ENCODE data around the gene TMEM178B. TPM values are rescaled to one million over a fixed set of nuclear protein-coding genes. Genes with fewer than 3 reads are reported as not detected.

The TMEM178B gene
- total RNA-seq, 1 experiment from 2014 or later = 0.39 TPM

GRCh38 chr7:141272417-141272816, 198.6 kb downstream of the TMEM178B start:
- POLR2A ChIA-PET = no interaction called here
- TF ChIP-seq, protein P1, sequence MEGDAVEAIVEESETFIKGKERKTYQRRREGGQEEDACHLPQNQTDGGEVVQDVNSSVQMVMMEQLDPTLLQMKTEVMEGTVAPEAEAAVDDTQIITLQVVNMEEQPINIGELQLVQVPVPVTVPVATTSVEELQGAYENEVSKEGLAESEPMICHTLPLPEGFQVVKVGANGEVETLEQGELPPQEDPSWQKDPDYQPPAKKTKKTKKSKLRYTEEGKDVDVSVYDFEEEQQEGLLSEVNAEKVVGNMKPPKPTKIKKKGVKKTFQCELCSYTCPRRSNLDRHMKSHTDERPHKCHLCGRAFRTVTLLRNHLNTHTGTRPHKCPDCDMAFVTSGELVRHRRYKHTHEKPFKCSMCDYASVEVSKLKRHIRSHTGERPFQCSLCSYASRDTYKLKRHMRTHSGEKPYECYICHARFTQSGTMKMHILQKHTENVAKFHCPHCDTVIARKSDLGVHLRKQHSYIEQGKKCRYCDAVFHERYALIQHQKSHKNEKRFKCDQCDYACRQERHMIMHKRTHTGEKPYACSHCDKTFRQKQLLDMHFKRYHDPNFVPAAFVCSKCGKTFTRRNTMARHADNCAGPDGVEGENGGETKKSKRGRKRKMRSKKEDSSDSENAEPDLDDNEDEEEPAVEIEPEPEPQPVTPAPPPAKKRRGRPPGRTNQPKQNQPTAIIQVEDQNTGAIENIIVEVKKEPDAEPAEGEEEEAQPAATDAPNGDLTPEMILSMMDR (IDR thresholded peaks at IDR 0.05) = no peak
- TF ChIP-seq TCF7L2 (IDR thresholded peaks at IDR 0.05; ENCODE audit: low read depth, low read length) (no peak), POLR2AphosphoS5 (IDR thresholded peaks at IDR 0.05; ENCODE audit: low read depth, low read length) (no peak), SIN3A (IDR thresholded peaks at IDR 0.05; ENCODE audit: borderline replicate concordance, insufficient read depth, low read depth, low read length) (no peak)
- TF ChIP-seq, protein P2, sequence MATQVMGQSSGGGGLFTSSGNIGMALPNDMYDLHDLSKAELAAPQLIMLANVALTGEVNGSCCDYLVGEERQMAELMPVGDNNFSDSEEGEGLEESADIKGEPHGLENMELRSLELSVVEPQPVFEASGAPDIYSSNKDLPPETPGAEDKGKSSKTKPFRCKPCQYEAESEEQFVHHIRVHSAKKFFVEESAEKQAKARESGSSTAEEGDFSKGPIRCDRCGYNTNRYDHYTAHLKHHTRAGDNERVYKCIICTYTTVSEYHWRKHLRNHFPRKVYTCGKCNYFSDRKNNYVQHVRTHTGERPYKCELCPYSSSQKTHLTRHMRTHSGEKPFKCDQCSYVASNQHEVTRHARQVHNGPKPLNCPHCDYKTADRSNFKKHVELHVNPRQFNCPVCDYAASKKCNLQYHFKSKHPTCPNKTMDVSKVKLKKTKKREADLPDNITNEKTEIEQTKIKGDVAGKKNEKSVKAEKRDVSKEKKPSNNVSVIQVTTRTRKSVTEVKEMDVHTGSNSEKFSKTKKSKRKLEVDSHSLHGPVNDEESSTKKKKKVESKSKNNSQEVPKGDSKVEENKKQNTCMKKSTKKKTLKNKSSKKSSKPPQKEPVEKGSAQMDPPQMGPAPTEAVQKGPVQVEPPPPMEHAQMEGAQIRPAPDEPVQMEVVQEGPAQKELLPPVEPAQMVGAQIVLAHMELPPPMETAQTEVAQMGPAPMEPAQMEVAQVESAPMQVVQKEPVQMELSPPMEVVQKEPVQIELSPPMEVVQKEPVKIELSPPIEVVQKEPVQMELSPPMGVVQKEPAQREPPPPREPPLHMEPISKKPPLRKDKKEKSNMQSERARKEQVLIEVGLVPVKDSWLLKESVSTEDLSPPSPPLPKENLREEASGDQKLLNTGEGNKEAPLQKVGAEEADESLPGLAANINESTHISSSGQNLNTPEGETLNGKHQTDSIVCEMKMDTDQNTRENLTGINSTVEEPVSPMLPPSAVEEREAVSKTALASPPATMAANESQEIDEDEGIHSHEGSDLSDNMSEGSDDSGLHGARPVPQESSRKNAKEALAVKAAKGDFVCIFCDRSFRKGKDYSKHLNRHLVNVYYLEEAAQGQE (IDR thresholded peaks at IDR 0.05; ENCODE audit: insufficient read depth in 1 of 2, low read depth in 2 of 2, low read length in 1 of 2) = no peak

DNA sequence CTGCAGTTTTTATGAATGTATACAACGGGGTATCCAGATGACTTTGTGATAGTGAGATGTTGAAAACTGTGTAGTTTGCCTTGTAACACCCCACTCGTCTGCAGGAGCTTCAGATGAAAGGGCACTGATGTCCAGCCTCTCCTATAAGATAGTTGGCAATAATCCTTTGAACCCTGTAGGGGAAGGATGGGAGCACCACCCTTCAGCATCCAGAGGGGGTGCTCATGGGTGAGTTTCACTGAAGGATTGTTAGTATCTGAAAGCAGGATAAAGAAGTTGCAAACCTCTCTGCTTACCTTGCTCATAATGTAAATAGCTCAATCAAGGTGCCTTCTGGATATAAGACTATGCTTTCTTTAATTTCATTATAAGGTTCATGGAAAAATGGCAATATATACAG, 201.5 kb downstream of the TMEM178B start:
- in situ Hi-C loops (cut with HindIII; ENCODE audit: low pct_unique_long_range_greater_than_20kb, low sequenced_read_pairs) = no loop called here
- Histone ChIP-seq H3K9me3 (ENCODE audit: control insufficient read depth, insufficient read depth, low read depth, low read length) (no peaks in the 10 kb centered on the region), H3K4me3 (ENCODE audit: low read depth in 2 of 2, low read length in 2 of 2) (no peak overlapping the region), H3K36me3 (ENCODE audit: control insufficient read depth, insufficient read depth, low read length) (no peaks in the 10 kb centered on the region), H3K27ac (ENCODE audit: low read length) (no peak overlapping the region), H3K4me1 (ENCODE audit: control insufficient read depth, insufficient read depth, low read length) (no peaks in the 10 kb centered on the region), H3K27me3 (ENCODE audit: control insufficient read depth, insufficient read depth, low read length) (no peaks in the 10 kb centered on the region)
- ChIA-PET CTCF (no interaction called here), POLR2A (no interaction called here)
- BruUV-seq (replicated peaks) = no TSS peak
- ATAC-seq (no peak), DNase-seq (ENCODE audit: low read depth, low spot score) (no peak)
- TF ChIP-seq, protein P1 (IDR thresholded peaks at IDR 0.05) = no peak
- TF ChIP-seq, protein P2 (IDR thresholded peaks at IDR 0.05; ENCODE audit: insufficient read depth in 1 of 2, low read depth in 2 of 2, low read length in 1 of 2) = no peak
- TF ChIP-seq TCF7L2 (IDR thresholded peaks at IDR 0.05; ENCODE audit: low read depth, low read length) (no peak), POLR2AphosphoS5 (IDR thresholded peaks at IDR 0.05; ENCODE audit: low read depth, low read length) (no peak), SIN3A (IDR thresholded peaks at IDR 0.05; ENCODE audit: borderline replicate concordance, insufficient read depth, low read depth, low read length) (no peak)
- intact Hi-C loops (cut with micrococcal nuclease; ENCODE audit: unreplicated experiment) = no loop called here

More at GRCh38 chr7:141272417-141272816, 198.6 kb downstream of the TMEM178B start:
- in situ Hi-C loops (cut with HindIII; ENCODE audit: low pct_unique_long_range_greater_than_20kb, low sequenced_read_pairs) = no loop called here
- Histone ChIP-seq H3K27me3 (ENCODE audit: control insufficient read depth, insufficient read depth, low read length) (no peaks in the 10 kb centered on the region; the same call in 1 of the 2 replicates), H3K9me3 (ENCODE audit: control insufficient read depth, insufficient read depth, low read depth, low read length) (no peaks in the 10 kb centered on the region), H3K4me3 (ENCODE audit: low read depth in 2 of 2, low read length in 2 of 2) (no peak overlapping the region), H3K4me1 (ENCODE audit: control insufficient read depth, insufficient read depth, low read length) (no peaks in the 10 kb centered on the region), H3K27ac (ENCODE audit: low read length) (no peak overlapping the region), H3K36me3 (ENCODE audit: control insufficient read depth, insufficient read depth, low read length) (no peaks in the 10 kb centered on the region)
- BruUV-seq (replicated peaks) = no TSS peak
- no peak for ATAC-seq
- intact Hi-C loops (cut with micrococcal nuclease; ENCODE audit: unreplicated experiment) = no loop called here
- DNase-seq (ENCODE audit: low read depth, low spot score) = no peak
- CTCF ChIA-PET = no interaction called here

Measured in Panc1 (cell line).